NOMO-1 (cell line): ENCODE measurements around the gene FALEC.
"Not testable (repeated sequence)": the region's sequence is repeated elsewhere in the genome, so short reads cannot be mapped to it uniquely, and the experiment has no call there.

Experiments used
- DNase-seq, 2 experiments: peaks; one replicate each; lab custom pipeline; 2025; ENCODE audit not compliant: unreplicated experiment in 2 of 2; lab: John Stamatoyannopoulos, UW

FALEC gene

DNA sequence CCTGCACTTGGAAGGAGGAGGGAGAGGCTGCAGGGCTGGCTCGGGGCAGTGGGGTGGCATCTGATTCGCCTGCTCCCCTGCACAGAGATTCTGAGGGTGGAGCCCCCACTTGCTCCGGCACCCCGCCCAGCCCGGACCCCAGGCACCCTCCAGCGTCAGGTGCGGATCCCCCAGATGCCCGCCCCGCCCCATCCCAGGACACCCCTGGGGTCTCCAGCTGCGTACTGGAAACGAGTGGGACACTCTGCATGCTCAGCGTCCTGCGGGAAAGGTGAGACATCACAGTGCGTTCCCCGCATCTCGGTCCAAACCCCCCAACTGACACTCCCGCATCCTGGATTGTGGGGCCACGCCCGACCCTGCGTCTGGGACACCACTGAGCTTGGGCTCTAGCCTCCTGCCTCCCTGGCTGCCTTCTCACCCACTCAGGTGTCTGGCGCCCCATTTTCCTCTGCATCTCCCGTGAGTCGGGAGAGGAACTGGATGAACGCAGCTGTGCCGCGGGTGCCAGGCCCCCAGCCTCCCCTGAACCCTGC, 41.6 kb downstream of the FALEC start:
- DNase-seq, result no peak

DNA sequence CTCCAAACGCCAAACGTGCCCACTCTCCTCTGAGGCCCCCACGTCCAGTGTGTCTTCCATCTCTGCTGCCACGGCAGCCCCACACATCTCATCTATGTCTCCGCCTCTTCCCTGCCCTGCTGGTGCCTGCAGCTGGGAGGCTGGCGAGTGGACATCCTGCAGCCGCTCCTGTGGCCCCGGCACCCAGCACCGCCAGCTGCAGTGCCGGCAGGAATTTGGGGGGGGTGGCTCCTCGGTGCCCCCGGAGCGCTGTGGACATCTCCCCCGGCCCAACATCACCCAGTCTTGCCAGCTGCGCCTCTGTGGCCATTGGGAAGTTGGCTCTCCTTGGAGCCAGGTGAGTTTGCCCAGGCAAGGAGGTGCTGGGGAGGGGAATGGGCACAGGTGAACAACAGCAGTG, 42.3 kb downstream of the FALEC start:
- DNase-seq, result no peak

DNA sequence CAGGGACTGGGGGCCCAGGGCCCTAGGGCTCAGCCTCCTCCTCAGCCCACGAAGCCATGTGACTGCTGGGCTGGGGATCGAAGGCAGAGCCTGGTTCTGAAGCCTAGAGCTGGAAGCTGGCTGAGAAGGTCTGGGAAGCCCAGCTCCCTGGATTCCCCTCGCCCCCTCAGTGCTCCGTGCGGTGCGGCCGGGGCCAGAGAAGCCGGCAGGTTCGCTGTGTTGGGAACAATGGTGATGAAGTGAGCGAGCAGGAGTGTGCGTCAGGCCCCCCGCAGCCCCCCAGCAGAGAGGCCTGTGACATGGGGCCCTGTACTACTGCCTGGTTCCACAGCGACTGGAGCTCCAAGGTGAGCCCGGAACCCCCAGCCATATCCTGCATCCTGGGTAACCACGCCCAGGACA, 42.8 kb downstream of the FALEC start:
- no peak for DNase-seq

DNA sequence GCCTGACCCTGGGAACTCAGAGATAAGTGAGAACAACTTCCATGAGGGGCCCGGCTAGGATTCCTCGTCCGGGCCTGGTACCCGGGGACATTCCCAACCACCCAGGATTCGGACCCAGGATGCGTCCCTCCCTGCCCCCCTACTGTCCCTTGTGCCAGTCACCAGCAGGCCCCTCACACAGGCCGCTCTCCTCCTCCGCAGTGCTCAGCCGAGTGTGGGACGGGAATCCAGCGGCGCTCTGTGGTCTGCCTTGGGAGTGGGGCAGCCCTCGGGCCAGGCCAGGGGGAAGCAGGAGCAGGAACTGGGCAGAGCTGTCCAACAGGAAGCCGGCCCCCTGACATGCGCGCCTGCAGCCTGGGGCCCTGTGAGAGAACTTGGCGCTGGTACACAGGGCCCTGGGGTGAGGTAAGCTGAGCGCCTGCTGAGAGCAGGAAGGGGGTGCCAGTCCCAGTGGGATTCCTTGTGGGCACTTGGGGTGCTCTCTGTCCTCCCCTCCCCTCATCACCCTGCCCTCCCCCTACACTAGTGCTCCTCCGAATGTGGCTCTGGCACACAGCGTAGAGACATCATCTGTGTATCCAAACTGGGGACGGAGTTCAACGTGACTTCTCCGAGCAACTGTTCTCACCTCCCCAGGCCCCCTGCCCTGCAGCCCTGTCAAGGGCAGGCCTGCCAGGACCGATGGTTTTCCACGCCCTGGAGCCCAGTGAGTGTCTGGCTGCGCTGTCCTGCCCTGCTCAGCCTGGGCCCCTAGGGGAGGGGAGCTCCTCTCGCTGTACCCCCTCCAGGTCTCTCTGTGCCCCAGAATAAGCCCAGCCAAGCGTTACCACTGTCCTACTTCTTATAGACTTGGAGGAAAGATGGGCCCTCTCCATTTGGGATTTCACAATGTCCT, 43.5 kb downstream of the FALEC start:
- no peak for DNase-seq

DNA sequence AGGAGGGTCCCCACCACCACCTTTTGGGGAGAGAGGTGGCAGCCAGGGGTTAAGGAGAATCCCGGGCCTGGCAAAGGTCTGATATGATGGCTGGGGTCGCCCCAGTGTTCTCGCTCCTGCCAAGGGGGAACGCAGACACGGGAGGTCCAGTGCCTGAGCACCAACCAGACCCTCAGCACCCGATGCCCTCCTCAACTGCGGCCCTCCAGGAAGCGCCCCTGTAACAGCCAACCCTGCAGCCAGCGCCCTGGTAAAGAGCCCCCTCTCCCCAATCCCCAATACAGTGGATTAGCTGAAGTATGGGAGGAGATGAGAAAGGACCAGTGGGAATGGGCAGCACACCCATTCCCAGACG, 44.1 kb downstream of the FALEC start:
- DNase-seq, result no peak

DNA sequence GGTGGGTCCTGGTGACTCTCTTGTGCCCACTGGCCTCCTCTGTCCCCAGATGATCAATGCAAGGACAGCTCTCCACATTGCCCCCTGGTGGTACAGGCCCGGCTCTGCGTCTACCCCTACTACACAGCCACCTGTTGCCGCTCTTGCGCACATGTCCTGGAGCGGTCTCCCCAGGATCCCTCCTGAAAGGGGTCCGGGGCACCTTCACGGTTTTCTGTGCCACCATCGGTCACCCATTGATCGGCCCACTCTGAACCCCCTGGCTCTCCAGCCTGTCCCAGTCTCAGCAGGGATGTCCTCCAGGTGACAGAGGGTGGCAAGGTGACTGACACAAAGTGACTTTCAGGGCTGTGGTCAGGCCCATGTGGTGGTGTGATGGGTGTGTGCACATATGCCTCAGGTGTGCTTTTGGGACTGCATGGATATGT, 44.5 kb downstream of the FALEC start:
- DNase-seq, result peak; percentile 29 to 36

DNA sequence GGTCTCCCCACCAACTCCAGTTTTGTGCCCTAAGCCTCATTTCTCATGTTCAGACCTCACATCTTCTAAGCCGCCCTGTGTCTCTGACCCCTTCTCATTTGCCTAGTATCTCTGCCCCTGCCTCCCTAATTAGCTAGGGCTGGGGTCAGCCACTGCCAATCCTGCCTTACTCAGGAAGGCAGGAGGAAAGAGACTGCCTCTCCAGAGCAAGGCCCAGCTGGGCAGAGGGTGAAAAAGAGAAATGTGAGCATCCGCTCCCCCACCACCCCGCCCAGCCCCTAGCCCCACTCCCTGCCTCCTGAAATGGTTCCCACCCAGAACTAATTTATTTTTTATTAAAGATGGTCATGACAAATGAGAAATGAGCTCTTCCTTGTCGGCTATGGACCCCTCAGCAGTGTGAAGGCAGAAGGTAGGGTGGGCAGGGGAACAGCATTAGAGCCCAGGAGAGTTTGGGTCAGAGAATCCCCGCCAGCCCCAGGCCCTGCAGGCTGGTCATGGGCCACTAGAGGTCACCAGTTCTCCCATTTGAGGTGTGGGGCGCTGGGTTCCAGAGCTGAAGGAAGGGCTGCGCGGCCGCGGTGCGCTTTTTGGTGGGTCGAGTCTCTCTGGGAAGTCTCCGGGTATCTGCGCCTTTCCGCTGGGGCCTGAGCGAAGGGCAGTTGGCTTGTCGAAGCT, 45.2 kb downstream of the FALEC start:
- peak; percentile 81 to 87 for DNase-seq

DNA sequence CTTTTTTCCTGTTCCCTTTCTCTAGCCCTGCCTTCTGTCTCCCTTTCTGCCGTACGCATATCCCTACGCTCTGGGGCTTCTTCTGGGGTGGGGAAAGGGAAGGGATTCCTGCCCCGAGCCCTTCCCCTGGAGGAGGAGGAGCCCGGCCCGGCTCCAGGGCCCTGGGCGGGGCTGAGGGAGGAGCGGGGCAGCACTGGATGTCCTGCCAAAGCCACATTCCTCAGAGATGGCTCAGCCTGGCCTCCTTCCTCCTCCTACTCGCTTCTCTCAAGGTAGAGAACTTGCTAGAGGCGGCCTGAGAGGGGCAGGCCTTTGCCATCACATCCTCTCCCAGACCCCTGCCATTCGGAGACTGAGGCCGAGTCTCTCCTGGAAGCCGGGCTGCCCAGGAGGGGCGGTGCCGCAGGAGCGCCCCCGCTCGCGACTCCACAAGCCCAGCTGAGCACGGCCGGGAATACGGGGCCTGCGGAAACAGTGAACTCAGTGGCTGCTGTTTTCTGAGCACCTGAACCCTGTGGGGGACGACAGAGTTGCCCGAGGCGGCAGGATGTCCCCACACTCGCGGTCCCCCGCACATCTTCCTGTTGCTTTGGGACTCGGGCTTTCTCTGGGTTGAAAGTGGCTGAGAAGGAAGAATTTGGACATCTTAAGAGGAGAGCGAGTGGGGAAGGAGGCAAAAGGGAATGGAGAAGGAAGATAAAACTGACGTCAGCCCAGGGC, 45.9 kb downstream of the FALEC start:
- peak in 1 of 2 experiments; percentile 22 for DNase-seq

DNA sequence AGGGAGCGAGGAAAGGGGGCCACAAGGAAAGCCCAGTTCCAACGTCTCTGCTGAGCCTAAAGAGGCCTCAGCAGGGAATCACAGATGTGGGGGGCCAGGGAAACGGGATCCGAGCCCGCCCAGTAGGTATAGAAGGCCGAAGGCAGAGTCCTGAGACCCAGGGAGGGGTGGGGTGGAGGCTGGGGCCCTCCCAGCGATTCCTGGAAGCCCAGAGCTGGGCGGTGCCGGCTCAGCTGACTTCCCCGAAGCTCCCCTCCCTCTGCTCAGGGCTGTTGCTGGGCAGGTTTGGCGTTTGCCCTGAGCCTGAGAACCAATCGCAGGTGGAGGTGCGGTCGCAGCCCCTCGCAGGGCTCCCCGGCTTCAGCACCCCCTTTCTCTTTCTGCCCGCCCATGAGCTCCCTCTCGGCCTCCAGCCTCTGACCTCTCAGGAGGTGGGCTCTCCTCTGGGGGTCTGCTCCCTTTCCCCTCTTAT, 46.5 kb downstream of the FALEC start:
- DNase-seq, result peak in 1 of 2 experiments; percentile 42

DNA sequence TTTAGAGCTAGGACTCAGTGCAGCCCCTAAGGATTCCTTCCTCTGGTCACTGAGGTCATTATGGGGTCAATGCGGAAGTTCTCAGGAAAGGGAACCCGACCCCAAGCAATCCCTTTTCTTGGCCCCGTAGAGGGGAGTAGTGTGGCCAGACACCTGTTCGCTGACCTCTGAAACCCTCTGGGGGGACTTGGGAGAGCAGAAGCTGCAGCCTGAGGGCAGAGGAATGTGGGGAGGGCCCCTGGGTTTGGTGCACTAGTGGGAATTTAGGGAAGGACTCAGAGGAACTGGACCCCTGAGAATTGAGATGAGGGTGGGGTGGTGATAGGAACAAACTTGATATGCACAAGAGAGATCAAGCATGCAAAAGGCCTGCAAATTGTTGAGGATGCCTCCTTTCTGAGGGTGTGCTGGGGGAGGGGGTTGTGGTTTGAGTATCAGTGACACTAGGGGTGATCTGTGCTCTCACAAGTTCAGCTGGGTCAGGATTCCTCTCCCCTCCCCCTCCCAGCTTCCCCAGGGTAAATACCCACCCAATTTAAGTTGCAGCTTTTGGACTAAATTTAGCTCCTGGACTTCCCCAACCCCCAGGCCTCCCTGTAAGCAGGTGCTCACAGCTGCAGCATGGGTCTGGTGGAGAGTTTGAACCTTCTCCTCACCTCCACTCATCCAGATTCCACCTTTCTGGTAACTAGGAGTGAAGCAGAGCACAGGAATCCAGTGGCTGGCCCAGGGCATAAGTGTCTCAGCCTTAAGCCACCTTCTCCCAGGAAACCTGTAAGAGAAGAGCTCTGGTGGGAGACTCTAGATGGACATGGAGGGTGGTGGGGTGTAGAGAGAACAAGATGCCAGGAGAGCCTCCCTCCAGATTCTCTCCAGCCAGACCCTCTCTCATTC, 47.1 kb downstream of the FALEC start:
- peak in 1 of 2 experiments; percentile 48 for DNase-seq

DNA sequence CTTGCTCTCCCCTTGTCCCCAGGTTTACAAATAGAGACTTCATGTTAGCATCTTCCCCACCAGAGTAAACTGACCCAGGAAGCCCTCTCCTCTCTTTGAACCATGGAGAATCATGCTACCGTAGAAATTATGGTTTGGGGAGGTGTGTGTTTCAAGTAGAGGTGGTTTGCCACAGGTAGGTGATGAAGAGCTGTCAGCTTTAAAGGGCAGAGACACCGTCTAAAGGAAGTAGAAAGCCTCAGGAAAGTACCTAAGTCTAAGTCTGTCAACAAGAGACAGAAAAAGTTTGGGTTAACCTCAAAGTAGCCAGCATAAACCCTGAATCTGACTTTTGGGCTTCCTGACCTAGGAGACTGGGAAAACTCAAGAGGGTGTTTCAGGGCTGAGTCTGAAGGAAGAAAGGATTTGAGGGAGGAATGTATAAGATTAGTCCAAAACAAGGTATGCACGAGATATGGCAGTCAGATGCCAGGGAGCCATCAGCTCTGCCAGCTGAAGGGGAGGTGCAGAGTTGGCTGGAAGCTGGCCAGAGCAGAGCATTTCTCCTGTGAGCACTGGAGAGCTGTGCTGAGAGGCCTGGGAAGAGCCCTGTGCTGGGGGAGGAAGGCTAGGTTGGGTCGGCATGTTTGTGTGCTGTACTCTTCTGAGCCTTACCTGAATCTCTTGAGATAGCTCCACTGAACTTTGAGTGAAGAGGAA, 47.9 kb downstream of the FALEC start:
- no peak for DNase-seq

DNA sequence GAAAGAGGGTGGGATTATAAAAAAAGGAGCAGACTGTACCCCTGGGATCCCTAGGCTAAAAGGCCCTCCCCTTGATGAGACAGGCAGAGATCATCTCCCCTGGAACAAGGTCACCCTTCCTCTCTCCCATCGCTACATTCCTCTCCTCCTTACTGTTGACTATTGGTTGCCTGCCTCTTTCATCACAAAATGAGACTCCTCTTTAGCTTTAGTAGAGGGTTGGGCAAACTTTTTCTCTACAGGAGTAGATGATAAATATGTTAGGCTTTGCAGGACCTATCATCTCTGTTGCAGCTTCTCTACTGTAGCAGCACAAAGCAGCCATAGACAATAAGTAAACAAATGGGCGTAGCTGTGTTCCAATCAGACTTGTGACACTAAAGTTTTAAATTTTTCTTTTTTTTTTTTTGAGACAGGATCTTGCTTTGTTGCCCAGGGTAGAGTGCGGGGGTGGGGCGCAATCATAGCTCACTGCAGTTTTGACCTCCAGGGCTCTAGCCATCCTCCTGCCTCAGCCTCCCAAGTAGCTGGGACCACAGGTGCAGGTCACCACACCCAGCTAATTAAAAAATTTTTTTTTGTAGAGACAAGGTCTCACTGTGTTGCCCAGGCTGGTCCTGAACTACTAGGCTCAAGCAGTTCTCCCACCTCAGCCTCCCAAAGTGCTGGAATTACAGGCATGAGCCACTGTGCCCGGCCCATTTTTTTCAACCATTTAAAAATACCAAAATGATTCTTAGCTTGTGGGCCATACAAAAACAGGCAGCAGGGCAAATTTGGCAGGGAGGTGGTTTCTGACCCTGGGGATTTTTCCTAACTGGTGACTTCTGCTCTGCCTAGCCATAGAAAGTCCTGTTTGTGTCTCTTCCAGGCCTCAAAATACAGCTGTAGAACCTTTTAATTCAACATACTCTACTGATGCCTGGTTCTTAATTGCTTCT, 48.8 kb downstream of the FALEC start:
- DNase-seq, result no peak

DNA sequence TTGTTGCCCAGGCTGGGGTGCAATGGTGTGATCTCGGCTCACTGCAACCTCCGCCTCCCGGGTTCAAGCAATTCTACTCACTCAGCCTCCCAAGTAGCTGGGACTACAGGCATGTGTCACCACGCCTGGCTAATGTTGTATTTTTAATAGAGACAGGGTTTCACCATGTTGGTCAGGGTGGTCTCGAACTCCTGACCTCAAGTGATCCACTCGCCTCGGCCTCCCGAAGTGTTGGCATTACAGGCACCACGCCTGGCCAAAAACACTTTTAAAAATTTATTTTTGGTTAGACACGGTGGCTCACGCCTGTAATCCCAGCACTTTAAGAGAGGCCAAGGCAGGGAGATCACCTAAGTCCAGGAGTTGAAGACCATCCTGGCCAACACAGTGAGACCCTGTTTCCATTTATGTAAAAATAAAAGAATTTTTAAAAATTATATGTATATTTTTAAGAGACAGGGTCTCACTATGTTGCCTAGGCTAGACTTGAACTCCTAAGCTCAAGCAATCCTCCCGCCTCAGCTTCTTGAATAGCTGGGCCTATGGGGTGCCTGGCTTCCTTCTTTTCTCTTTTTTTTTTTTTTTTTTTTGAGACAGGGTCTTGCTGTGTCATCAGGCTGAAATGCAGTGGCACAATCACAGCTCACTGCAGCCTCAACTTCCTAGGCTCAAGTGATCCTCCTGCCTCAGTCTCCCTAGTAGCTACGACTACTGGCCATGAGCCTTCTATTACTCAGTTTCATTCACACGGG, 49.9 kb downstream of the FALEC start:
- not testable (repeated sequence) for DNase-seq

DNA sequence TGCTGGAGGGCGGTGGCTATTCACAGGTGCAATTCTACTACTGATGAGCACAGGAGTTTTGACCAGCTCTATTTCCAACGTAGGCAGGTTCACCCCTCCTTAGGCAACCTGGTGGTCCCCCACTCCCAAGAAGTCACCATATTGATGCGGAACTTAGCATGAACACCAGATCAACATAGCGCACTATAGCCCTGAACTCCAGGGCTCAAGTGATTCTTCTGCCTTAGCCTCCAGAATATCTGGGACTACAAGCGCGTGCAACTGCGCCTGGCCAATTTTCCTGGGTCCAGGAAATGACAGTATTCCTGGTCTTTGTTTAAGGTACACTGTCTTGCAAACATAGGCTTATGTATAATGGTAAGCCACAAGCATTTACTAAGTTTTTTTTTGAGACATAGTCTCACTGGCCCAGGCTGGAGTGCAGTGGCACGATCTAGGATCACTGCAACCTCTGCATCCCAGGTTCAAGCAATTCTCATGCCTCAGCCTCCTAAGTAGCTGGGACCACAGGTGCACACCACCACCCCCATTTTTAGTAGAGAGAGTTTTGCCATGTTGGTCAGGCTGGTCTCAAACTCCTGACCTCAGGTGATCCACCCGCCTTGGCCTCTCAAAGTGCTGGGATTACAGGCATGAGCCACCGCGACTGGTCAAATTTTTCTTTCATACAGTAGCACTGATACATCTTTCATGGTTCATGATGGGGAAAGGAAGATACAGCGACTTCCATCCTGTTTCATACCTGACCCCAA, 51.2 kb downstream of the FALEC start:
- no peak for DNase-seq

DNA sequence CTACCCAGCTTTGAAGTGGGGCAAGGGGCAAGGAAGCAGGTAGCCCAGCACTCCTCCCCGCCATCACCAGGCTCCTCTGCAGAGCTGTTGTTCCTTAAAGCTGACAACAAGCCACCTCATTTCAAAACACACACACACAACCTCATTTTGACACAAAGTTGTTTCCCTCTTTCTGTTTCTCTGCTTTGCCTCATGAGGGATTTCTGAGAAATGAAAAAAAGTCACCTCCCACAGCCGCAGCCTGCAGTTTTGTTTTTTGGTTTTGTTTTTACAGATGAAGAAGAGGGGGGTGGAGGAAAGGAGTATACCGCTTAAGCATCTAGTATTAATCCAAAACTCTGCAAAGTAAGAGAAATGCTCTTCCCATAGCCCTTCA, 51.8 kb downstream of the FALEC start:
- DNase-seq, result no peak

DNA sequence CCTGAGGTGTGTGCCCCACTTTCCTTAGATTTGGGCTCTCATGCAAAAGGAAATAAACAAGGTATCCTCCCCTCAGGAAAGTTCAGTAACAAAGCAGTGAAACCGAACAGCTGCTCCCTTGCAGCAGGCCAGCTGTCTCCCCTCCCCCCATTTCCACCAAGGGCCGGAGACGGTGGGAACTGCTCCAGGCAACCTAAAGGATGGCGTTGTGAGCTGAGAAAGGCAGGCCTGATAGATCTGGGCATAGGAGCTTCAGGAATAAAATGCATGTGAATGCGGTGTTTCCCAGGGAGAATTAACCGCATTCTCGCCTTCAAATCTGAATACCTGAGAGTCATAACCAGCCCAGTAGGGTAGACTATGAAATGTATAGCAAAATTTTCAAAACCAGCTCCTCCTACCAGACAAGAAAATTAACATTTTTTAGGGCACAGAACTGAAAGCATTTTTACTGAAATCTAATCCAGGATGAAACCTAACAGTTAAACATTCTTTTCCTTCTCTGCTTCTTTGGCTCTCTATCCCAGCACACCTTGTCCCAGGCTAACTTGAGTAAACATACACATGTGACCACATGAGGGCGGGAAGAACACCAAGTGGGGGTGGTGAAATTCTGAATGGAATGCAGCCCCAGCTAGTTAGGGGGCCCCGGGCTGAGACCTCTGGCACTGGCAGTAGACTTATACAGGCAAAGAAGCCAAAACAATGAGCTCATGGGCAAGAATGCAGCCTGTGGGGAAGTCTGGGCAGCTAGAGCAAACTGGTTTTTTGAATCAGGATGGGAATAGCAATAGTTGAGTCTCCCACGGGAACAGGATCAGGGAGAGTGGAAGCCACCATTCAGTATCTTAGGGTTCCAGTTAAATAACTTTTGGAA, 52.4 kb downstream of the FALEC start:
- DNase-seq, result no peak
